Fibroblast of lung (primary cell): Measurements from ENCODE around the gene SCD5. TPM values are rescaled to one million over a fixed set of nuclear protein-coding genes. Genes with fewer than 3 reads are reported as not detected.

Source experiments
- DNase-seq, 2 donors: peaks; one replicate each; pipeline versions ENCODE4 v3.0.0 to v3.0.0-alpha.2; 2010; ENCODE audit warnings: low read depth in 2 of 2
- H2AFZ ChIP-seq: 2 replicates; pipeline ENCODE4 v1.5.1; 2012; ENCODE audit warnings: low read length, control low read depth, inconsistent platforms
- H3K27ac ChIP-seq: 2 replicates; pipeline ENCODE4 v1.5.1; 2011; ENCODE audit warnings: low read length, control low read depth; ENCODE audit not compliant: insufficient read depth
- H3K27me3 ChIP-seq: 2 replicates; pipeline ENCODE4 v1.5.1; 2011; ENCODE audit warnings: mild to moderate bottlenecking, low read length; ENCODE audit not compliant: control insufficient read depth, insufficient read depth
- H3K36me3 ChIP-seq: 2 replicates; pipeline ENCODE4 v1.5.1; 2011; ENCODE audit warnings: low read length; ENCODE audit not compliant: control insufficient read depth, insufficient read depth
- H3K4me1 ChIP-seq: 2 replicates; pipeline ENCODE4 v1.5.1; 2011; ENCODE audit warnings: low read length; ENCODE audit not compliant: control insufficient read depth, insufficient read depth; ENCODE audit errors: extremely low read depth
- H3K4me2 ChIP-seq: 2 replicates; pipeline ENCODE4 v1.5.1; 2011; ENCODE audit warnings: low read length, control low read depth; ENCODE audit not compliant: insufficient read depth; ENCODE audit errors: extremely low read depth
- H3K4me3 ChIP-seq, 4 experiments: fragments of 200-600 bp in 1 of 4; sonication (generic) in 1 of 4; replicated peaks in 1 of 4; 2 replicates each; pipeline ENCODE4 v1.5.1; 2011 to 2016; ENCODE audit warnings: low read length in 4 of 4, low read depth in 3 of 4, mild to moderate bottlenecking in 3 of 4, control low read depth in 2 of 4, inconsistent platforms in 1 of 4, mixed read lengths in 1 of 4; ENCODE audit not compliant: insufficient read depth in 1 of 4; ENCODE audit errors: control extremely low read depth in 1 of 4
- H3K79me2 ChIP-seq: 2 replicates; pipeline ENCODE4 v1.5.1; 2012; ENCODE audit warnings: mild to moderate bottlenecking, low read length, inconsistent platforms; ENCODE audit not compliant: control insufficient read depth, insufficient read depth
- H3K9ac ChIP-seq: 2 replicates; pipeline ENCODE4 v1.5.1; 2011; ENCODE audit warnings: mild to moderate bottlenecking, low read length, control low read depth; ENCODE audit not compliant: insufficient read depth
- H3K9me3 ChIP-seq: 2 replicates; pipeline ENCODE4 v1.5.1; 2012; ENCODE audit warnings: low read depth, low read length; ENCODE audit not compliant: control insufficient read depth, insufficient read depth
- H4K20me1 ChIP-seq: 2 replicates; pipeline ENCODE4 v1.5.1; 2011; ENCODE audit warnings: low read length; ENCODE audit not compliant: control insufficient read depth, insufficient read depth; ENCODE audit errors: extremely low read depth
- CTCF ChIP-seq, 2 donors: IDR thresholded peaks in 1 of 2; conservative IDR thresholded peaks in 1 of 2; 1 replicate in 1 of 2; 2 replicates in 1 of 2; pipeline ENCODE4 v1.5.1; 2011 to 2012; ENCODE audit warnings: low read length in 2 of 2, control low read depth in 1 of 2, inconsistent platforms in 1 of 2, low read depth in 1 of 2, mild to moderate bottlenecking in 1 of 2
- EZH2 ChIP-seq: IDR thresholded peaks from 2 replicates; pipeline ENCODE4 v1.5.1; 2012; ENCODE audit warnings: low read length, control low read depth, mild to moderate bottlenecking; ENCODE audit errors: missing control alignments
- polyA plus RNA-seq, 2 donors: library from polyadenylated mRNA; depleted of rRNA in 1 of 2; stranded (reverse) in 1 of 2; unstranded in 1 of 2; fragments of >200 nt; gene quantifications; 2 replicates each; pipeline ENCODE4 v1.2.1, GENCODE V29; 2011 to 2012; ENCODE audit warnings: missing spikeins in 1 of 2
- total RNA-seq: library from RNA; depleted of rRNA; stranded (reverse); fragments of >200 nt; gene quantifications from 2 replicates; pipeline ENCODE4 v1.2.1, GENCODE V29; 2014

The SCD5 gene
- total and polyA plus RNA-seq, 2 donors (not counting 1 experiment from before 2014, with no cell fraction given) = 4.9 to 11.4 TPM

- TF ChIP-seq CTCF (conservative IDR thresholded peaks at IDR 0.05 in 1 of 2, IDR thresholded peaks at IDR 0.05 in 1 of 2; ENCODE audit: low read depth in 1 of 2, low read length in 2 of 2) = no peak
- TF ChIP-seq EZH2 = no peak
- H4K20me1 ChIP-seq = no peaks in the 10 kb centered on the region
- H3K27me3 ChIP-seq = no peaks in the 10 kb centered on the region
- H3K9me3 ChIP-seq = no peaks in the 10 kb centered on the region
- no peak overlapping the region for H3K9ac ChIP-seq
- no peak overlapping the region for H3K4me2 ChIP-seq
- H3K4me3 ChIP-seq = no peak overlapping the region
- DNase-seq = no peak
- H3K4me1 ChIP-seq = no peaks in the 10 kb centered on the region
- no peak overlapping the region for H3K27ac ChIP-seq
- H3K79me2 ChIP-seq = no peaks in the 10 kb centered on the region
- no peak overlapping the region for H2AFZ ChIP-seq
- no peaks in the 10 kb centered on the region for H3K36me3 ChIP-seq
Measured at GRCh38 chr4:82679531-82679930, 119.1 kb downstream of the SCD5 start.

GRCh38 chr4:82678051-82678450 lies 120.5 kb downstream of the SCD5 start:
- TF ChIP-seq EZH2 (no peak), CTCF (conservative IDR thresholded peaks at IDR 0.05 in 1 of 2, IDR thresholded peaks at IDR 0.05 in 1 of 2; ENCODE audit: low read depth in 1 of 2, low read length in 2 of 2) (no peak)
- no peak overlapping the region for H2AFZ ChIP-seq
- no peaks in the 10 kb centered on the region for H3K36me3 ChIP-seq
- H3K9ac ChIP-seq = no peak overlapping the region
- no peaks in the 10 kb centered on the region for H3K9me3 ChIP-seq
- no peak overlapping the region for H3K27ac ChIP-seq
- no peaks in the 10 kb centered on the region for H3K79me2 ChIP-seq
- H3K27me3 ChIP-seq = no peaks in the 10 kb centered on the region
- DNase-seq = no peak
- no peaks in the 10 kb centered on the region for H3K4me1 ChIP-seq
- H4K20me1 ChIP-seq = no peaks in the 10 kb centered on the region
- H3K4me3 ChIP-seq = no peak overlapping the region
- H3K4me2 ChIP-seq = no peak overlapping the region

DNA sequence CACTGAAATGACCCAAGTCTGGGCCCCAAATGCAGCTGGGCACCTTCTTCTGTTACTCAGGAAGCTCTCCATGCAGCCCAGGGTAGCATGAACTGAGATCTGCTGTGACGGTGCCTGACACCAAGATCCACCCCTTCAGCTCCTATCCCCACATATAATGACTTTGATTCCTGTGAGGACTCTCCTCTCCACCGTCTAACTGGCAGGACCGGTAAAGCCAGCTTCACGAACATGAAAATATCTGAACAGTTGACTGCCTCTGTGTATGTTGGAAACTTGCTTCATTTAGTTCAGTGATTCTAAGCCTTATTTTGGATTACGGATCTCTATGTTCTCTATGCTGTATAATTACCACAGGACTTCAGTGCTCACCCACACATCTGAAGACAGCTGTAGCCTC lies 121.3 kb downstream of the SCD5 start:
- DNase-seq = no peak
- H3K4me2 ChIP-seq = no peak overlapping the region
- no peaks in the 10 kb centered on the region for H4K20me1 ChIP-seq
- H3K27me3 ChIP-seq = no peaks in the 10 kb centered on the region
- TF ChIP-seq CTCF (conservative IDR thresholded peaks at IDR 0.05 in 1 of 2, IDR thresholded peaks at IDR 0.05 in 1 of 2; ENCODE audit: low read depth in 1 of 2, low read length in 2 of 2) (no peak), EZH2 (no peak)
- no peak overlapping the region for H3K4me3 ChIP-seq
- H3K36me3 ChIP-seq = no peaks in the 10 kb centered on the region
- no peaks in the 10 kb centered on the region for H3K79me2 ChIP-seq
- no peaks in the 10 kb centered on the region for H3K4me1 ChIP-seq
- no peak overlapping the region for H3K27ac ChIP-seq
- no peak overlapping the region for H2AFZ ChIP-seq
- no peaks in the 10 kb centered on the region for H3K9me3 ChIP-seq
- H3K9ac ChIP-seq = no peak overlapping the region
